Islet precursor cell (in vitro differentiated cells): ENCODE results near the gene DCAF5.
"Not testable (repeated sequence)": the region's sequence is repeated elsewhere in the genome, so short reads cannot be mapped to it uniquely, and the experiment has no call there.

Source experiments
- DNase-seq: peaks from one replicate; pipeline ENCODE4 v3.0.0-alpha.2; 2018

The DCAF5 gene

GRCh38 chr14:69094481-69094880, 58.4 kb downstream of the DCAF5 start:
- DNase-seq, result no peak

- DNase-seq, result peak; percentile 95
Observed at GRCh38 chr14:69093631-69094421, 59.1 kb downstream of the DCAF5 start.

GRCh38 chr14:69092840-69093422, 60.0 kb downstream of the DCAF5 start:
- no peak for DNase-seq

GRCh38 chr14:69091695-69092094, 61.2 kb downstream of the DCAF5 start:
- no peak for DNase-seq

- DNase-seq, result no peak
Observed at GRCh38 chr14:69091006-69091405, 61.9 kb downstream of the DCAF5 start.

- no peak for DNase-seq
Observed at GRCh38 chr14:69090187-69090789, 62.6 kb downstream of the DCAF5 start.

- DNase-seq, result no peak
Observed at GRCh38 chr14:69089046-69089445, 63.9 kb downstream of the DCAF5 start.

GRCh38 chr14:69088586-69088985, 64.3 kb downstream of the DCAF5 start:
- DNase-seq, result peak; percentile 70

- DNase-seq, result no peak
Observed at GRCh38 chr14:69087061-69087461, 65.9 kb downstream of the DCAF5 start.

- DNase-seq, result no peak
Observed at GRCh38 chr14:69086537-69086936, 66.4 kb downstream of the DCAF5 start.

- no peak for DNase-seq
Observed at GRCh38 chr14:69084023-69084422, 68.9 kb downstream of the DCAF5 start.

GRCh38 chr14:69083181-69083580, 69.7 kb downstream of the DCAF5 start:
- no peak for DNase-seq

GRCh38 chr14:69081271-69081670, 71.6 kb downstream of the DCAF5 start:
- DNase-seq, result no peak

- no peak for DNase-seq
Observed at GRCh38 chr14:69079747-69080146, 73.2 kb downstream of the DCAF5 start.

- peak; percentile 59 for DNase-seq
Observed at GRCh38 chr14:69079188-69079742, 73.7 kb downstream of the DCAF5 start.

GRCh38 chr14:69077841-69078240, 75.1 kb downstream of the DCAF5 start:
- no peak for DNase-seq

GRCh38 chr14:69077185-69077584, 75.7 kb downstream of the DCAF5 start:
- DNase-seq, result not testable (repeated sequence)

- no peak for DNase-seq
Observed at GRCh38 chr14:69076341-69076740, 76.6 kb downstream of the DCAF5 start.

GRCh38 chr14:69073915-69074314, 79.0 kb downstream of the DCAF5 start:
- no peak for DNase-seq

- no peak for DNase-seq
Observed at GRCh38 chr14:69073429-69073828, 79.5 kb downstream of the DCAF5 start.

- DNase-seq, result no peak
Observed at GRCh38 chr14:69072584-69072983, 80.3 kb downstream of the DCAF5 start.

GRCh38 chr14:69068744-69069421, 84.0 kb downstream of the DCAF5 start:
- no peak for DNase-seq
